ENCODE results near the gene EIF2B4. TPM values are rescaled to one million over a fixed set of nuclear protein-coding genes. Genes with fewer than 3 reads are reported as not detected.

Gene EIF2B4
- total and polyA plus RNA-seq, 10 donors = 26.5 to 58.1 (median 30.6) TPM

DNA sequence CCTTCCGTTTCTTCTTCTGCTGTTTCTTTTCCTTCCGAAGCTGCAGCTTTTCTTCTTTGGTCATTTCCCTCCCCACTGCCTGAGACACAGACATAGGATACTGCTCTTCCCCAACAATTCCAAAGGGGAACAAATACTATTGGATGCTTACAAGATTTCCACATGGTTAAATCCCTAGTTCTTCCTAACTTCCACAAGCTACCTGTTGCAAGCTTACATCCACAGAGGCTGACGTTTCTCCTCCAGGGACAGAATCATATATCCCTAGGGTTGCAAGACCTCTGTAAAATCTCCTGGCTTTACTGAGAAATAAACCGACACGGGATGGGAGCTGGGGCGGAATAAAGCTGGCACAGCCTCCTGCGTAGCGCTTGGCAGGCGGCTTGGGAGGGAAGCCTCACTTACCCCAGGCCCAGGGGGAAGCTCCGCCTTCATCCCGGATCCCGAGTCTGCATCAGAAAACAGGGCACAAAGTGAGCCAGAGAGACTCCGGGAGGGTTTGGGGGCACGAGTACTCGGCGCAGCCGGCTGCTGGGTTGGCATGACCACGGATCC is 590 bp downstream of the EIF2B4 start:
- DNase-seq = no peak
- peaks cover 30 to 60% (median 43%) of the 10 kb centered on the region in 6 donors for H3K4me1 ChIP-seq
- intact Hi-C loops (cut with DNase I; ENCODE audit: low total_unique reads) = no loop called here
- no peak for TF ChIP-seq POLR2A (IDR thresholded peaks at IDR 0.05)
- TF ChIP-seq, protein P1, sequence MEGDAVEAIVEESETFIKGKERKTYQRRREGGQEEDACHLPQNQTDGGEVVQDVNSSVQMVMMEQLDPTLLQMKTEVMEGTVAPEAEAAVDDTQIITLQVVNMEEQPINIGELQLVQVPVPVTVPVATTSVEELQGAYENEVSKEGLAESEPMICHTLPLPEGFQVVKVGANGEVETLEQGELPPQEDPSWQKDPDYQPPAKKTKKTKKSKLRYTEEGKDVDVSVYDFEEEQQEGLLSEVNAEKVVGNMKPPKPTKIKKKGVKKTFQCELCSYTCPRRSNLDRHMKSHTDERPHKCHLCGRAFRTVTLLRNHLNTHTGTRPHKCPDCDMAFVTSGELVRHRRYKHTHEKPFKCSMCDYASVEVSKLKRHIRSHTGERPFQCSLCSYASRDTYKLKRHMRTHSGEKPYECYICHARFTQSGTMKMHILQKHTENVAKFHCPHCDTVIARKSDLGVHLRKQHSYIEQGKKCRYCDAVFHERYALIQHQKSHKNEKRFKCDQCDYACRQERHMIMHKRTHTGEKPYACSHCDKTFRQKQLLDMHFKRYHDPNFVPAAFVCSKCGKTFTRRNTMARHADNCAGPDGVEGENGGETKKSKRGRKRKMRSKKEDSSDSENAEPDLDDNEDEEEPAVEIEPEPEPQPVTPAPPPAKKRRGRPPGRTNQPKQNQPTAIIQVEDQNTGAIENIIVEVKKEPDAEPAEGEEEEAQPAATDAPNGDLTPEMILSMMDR (IDR thresholded peaks at IDR 0.05 in 8 of 11, conservative IDR thresholded peaks at IDR 0.05 in 3 of 11) = no peak
- no peak for TF ChIP-seq POLR2AphosphoS5 (IDR thresholded peaks at IDR 0.05)
- H3K36me3 ChIP-seq = peaks cover 0 to 72% (median 52%) of the 10 kb centered on the region in 6 donors
- H3K9me3 ChIP-seq = no peaks in the 10 kb centered on the region
- peak overlapping the region; percentile 86 to 98 (median 96) for H3K27ac ChIP-seq
- H3K27me3 ChIP-seq (replicated peaks in 1 of 7) = no peaks in the 10 kb centered on the region
- peak overlapping the region; percentile 99 to 100 (median 100) for H3K4me3 ChIP-seq
- WGBS, 5 donors = 0 to 2% (median 1%) methylated on average over 7 to 18 of the region's 18 CpGs

DNA sequence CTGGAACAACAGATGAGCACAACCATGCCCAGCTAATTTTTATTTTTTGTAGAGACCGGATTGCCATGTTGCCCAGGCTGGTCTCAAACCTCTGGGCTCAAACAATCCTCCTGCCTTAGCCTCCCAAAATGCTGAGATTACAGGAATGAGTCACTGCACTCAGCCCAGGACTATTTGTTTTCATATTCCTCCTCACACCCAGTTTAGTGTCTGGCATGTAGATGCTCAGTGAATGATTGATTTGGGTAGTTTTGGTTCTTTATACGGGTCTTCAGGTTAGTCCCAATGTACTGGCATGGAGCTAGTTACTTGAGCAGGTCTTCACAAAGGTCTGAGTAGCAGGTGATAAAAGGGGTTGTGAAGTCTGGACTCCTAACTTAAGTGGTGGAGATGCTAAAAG is 6.2 kb downstream of the EIF2B4 start:
- intact Hi-C loops (cut with DNase I; ENCODE audit: low total_unique reads) = no loop called here
- DNase-seq = no peak
- Histone ChIP-seq H3K27ac (no peak overlapping the region), H3K36me3 (peaks cover 0 to 61% (median 49%) of the 10 kb centered on the region in 6 donors), H3K27me3 (replicated peaks in 1 of 7) (no peaks in the 10 kb centered on the region), H3K4me3 (no peak overlapping the region), H3K4me1 (peaks cover 5 to 12% (median 7%) of the 10 kb centered on the region in 6 donors), H3K9me3 (no peaks in the 10 kb centered on the region)
- 80 to 93% (median 85%) methylated on average over 2 of the region's 2 CpGs for WGBS, 5 donors
- TF ChIP-seq POLR2A (IDR thresholded peaks at IDR 0.05) (no peak), POLR2AphosphoS5 (IDR thresholded peaks at IDR 0.05) (no peak)
- TF ChIP-seq, protein P1 (IDR thresholded peaks at IDR 0.05 in 8 of 11, conservative IDR thresholded peaks at IDR 0.05 in 3 of 11) = no peak

DNA sequence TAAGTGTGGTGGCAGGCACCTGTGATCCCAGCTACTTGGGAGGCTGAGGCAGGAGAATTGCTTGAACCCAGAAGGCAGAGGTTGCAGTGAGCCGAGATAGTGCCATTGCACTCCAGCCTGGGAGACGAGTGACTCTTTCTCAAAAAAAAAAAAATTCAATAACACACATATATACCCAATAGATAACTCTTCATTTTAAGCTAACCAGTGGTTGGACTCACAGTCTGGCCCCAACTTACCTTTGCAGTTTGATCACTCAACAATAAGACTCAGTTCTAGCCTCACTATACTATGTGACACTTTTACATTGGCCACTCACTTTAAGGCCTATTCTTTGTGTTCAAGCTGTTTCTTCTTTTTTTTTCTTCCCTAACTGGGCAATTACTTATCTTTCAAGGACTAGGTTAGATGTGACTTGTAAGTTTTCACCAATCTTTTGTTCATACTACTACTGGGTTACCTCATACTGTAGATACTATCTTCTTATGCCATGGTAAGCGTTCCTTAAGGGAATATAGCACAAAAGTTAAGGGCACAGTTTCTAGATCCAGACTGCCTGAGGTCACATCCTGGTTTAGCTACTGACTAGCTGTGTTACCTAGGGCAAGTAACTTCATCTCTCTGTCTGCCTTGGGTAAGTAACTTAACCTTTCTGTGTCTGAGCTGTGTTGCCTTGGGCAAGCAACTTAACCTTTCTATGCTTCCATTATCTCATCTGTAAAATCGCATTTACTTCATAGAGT is 7.3 kb downstream of the EIF2B4 start:
- Histone ChIP-seq H3K9me3 (no peaks in the 10 kb centered on the region), H3K36me3 (peaks cover 0 to 50% (median 44%) of the 10 kb centered on the region in 6 donors), H3K27me3 (replicated peaks in 1 of 7) (no peaks in the 10 kb centered on the region), H3K27ac (no peak overlapping the region), H3K4me1 (peaks cover 2 to 9% (median 7%) of the 10 kb centered on the region in 6 donors), H3K4me3 (no peak overlapping the region)
- no peak for DNase-seq
- no peak for TF ChIP-seq POLR2A (IDR thresholded peaks at IDR 0.05)
- TF ChIP-seq, protein P1 (IDR thresholded peaks at IDR 0.05 in 8 of 11, conservative IDR thresholded peaks at IDR 0.05 in 3 of 11) = no peak
- TF ChIP-seq POLR2AphosphoS5 (IDR thresholded peaks at IDR 0.05) = no peak
- intact Hi-C loops (cut with DNase I; ENCODE audit: low total_unique reads) = no loop called here
- 89 to 95% (median 93%) methylated on average over 4 of the region's 4 CpGs for WGBS, 5 donors
